UCSD-AML1 (cell line): ENCODE results near the gene SLCO1C1.
"Not testable (repeated sequence)": the region's sequence is repeated elsewhere in the genome, so short reads cannot be mapped to it uniquely, and the experiment has no call there.

Experiments used
- DNase-seq: peaks from one replicate; lab custom pipeline; 2025; ENCODE audit not compliant: unreplicated experiment; lab: John Stamatoyannopoulos, UW

The SLCO1C1 gene

GRCh38 chr12:20695232-20695631 lies at the start of gene SLCO1C1:
Gene SLCO1C1, plus strand, starts transcription at chr12:20695332. Its CDS starts 4,245 bp downstream, at chr12:20699577.
- no peak for DNase-seq

GRCh38 chr12:20646239-20646827 lies 48.8 kb upstream of the SLCO1C1 start:
- DNase-seq, result no peak

- no peak for DNase-seq
Measured at GRCh38 chr12:20653871-20654270, 41.3 kb upstream of the SLCO1C1 start.

GRCh38 chr12:20656600-20656999 lies 38.5 kb upstream of the SLCO1C1 start:
- DNase-seq, result no peak

- no peak for DNase-seq
Measured at GRCh38 chr12:20657496-20657895, 37.6 kb upstream of the SLCO1C1 start.

- no peak for DNase-seq
Measured at GRCh38 chr12:20681334-20681733, 13.8 kb upstream of the SLCO1C1 start.

- DNase-seq, result no peak
Measured at GRCh38 chr12:20696181-20696905, 1.2 kb downstream of the SLCO1C1 start.

- DNase-seq, result no peak
Measured at GRCh38 chr12:20701106-20701505, 6.0 kb downstream of the SLCO1C1 start.

- DNase-seq, result no peak
Measured at GRCh38 chr12:20704860-20705259, 9.7 kb downstream of the SLCO1C1 start.

GRCh38 chr12:20711846-20712245 lies 16.7 kb downstream of the SLCO1C1 start:
- DNase-seq, result no peak

- DNase-seq, result no peak
Measured at GRCh38 chr12:20716037-20716436, 20.9 kb downstream of the SLCO1C1 start.

GRCh38 chr12:20716985-20717384 lies 21.9 kb downstream of the SLCO1C1 start:
- no peak for DNase-seq

- DNase-seq, result no peak
Measured at GRCh38 chr12:20718294-20718693, 23.2 kb downstream of the SLCO1C1 start.

GRCh38 chr12:20722142-20722541 lies 27.0 kb downstream of the SLCO1C1 start:
- DNase-seq, result no peak

GRCh38 chr12:20731274-20731673 lies 36.1 kb downstream of the SLCO1C1 start:
- DNase-seq, result no peak

GRCh38 chr12:20740972-20741371 lies 45.8 kb downstream of the SLCO1C1 start:
- DNase-seq, result no peak

GRCh38 chr12:20748198-20748597 lies 53.1 kb downstream of the SLCO1C1 start:
- no peak for DNase-seq

- DNase-seq, result no peak
Measured at GRCh38 chr12:20751046-20751445, 55.9 kb downstream of the SLCO1C1 start.

- DNase-seq, result no peak
Measured at GRCh38 chr12:20777420-20777819, 82.3 kb downstream of the SLCO1C1 start.

GRCh38 chr12:20778969-20779368 lies 83.8 kb downstream of the SLCO1C1 start:
- DNase-seq, result no peak

- not testable (repeated sequence) for DNase-seq
Measured at GRCh38 chr12:20779971-20780370, 84.8 kb downstream of the SLCO1C1 start.

- DNase-seq, result not testable (repeated sequence)
Measured at GRCh38 chr12:20783796-20784357, 88.7 kb downstream of the SLCO1C1 start.
